Gastrocnemius medialis (tissue), 4 donors: Measurements from ENCODE around the gene CFAP54. TPM values are rescaled to one million over a fixed set of nuclear protein-coding genes. Genes with fewer than 3 reads are reported as not detected.

Source experiments
- ATAC-seq, 2 donors: fragments of 150-250 bp; one replicate each; pipeline ENCODE4 v1.9.1; 2016
- DNase-seq, 2 donors: peaks; one replicate each; pipeline ENCODE4 v3.0.0-alpha.2; 2019
- H3K27ac ChIP-seq, 4 donors: fragments of 200-600 bp; sonication (generic); 1 replicate in 1 of 4; 2 replicates in 3 of 4; pipeline ENCODE4 v1.5.1; 2016 to 2018; ENCODE audit warnings: mild to moderate bottlenecking in 2 of 4, moderate library complexity in 1 of 4
- H3K27me3 ChIP-seq, 3 donors: fragments of 200-600 bp; sonication (generic) in 2 of 3; 1 replicate in 1 of 3; 2 replicates in 2 of 3; pipeline versions ENCODE4 v1.5.1 to v1.6.0; 2016 to 2019; ENCODE audit warnings: mild to moderate bottlenecking in 1 of 3, moderate library complexity in 1 of 3
- H3K36me3 ChIP-seq, 2 donors: fragments of 200-600 bp; sonication (generic) in 1 of 2; one replicate each; pipeline ENCODE4 v1.5.1; 2017 to 2018
- H3K4me1 ChIP-seq, 2 donors: fragments of 200-600 bp; sonication (generic) in 1 of 2; one replicate each; pipeline ENCODE4 v1.5.1; 2016 to 2017; ENCODE audit warnings: mild to moderate bottlenecking in 2 of 2
- H3K4me3 ChIP-seq, 4 donors: fragments of 200-600 bp; sonication (generic) in 3 of 4; 1 replicate in 1 of 4; 2 replicates in 3 of 4; pipeline ENCODE4 v1.5.1; 2016 to 2019; ENCODE audit warnings: mild to moderate bottlenecking in 2 of 4
- H3K9me3 ChIP-seq, 3 donors: fragments of 200-600 bp; sonication (generic) in 2 of 3; 1 replicate in 1 of 3; 2 replicates in 2 of 3; pipeline ENCODE4 v1.5.1; 2016 to 2019
- CTCF ChIP-seq, 5 experiments: fragments of 450-650 bp in 3 of 5; fragments of 200-600 bp in 2 of 5; sonication (generic) in 2 of 5; IDR thresholded peaks in 4 of 5; conservative IDR thresholded peaks in 1 of 5; 1 replicate in 4 of 5; 2 replicates in 1 of 5; pipeline ENCODE4 v1.5.1; 2016 to 2019; ENCODE audit warnings: antibody characterized with exemption in 5 of 5, mild to moderate bottlenecking in 3 of 5, moderate library complexity in 3 of 5
- POLR2A ChIP-seq, 2 donors: fragments of 450-650 bp; IDR thresholded peaks; one replicate each; pipeline ENCODE4 v1.6.1; 2017; ENCODE audit warnings: antibody characterized with exemption in 2 of 2, mild to moderate bottlenecking in 2 of 2, moderate library complexity in 2 of 2
- in situ Hi-C, 4 donors: fragments of 200-750 bp; cut with MboI; loops; one replicate each; pipeline versions ENCODE4 v1.15.0 to v1.8.0; 2017; ENCODE audit warnings: low sequenced_read_pairs in 4 of 4
- intact Hi-C: fragments of 100-400 bp; cut with DNase I; formaldehyde crosslinking; loops from one replicate; pipeline ENCODE4 v1.15.1; 2023; ENCODE audit warnings: low total_unique reads
- total RNA-seq, 4 donors: library from RNA; depleted of rRNA; stranded (reverse); fragments of >200 nt; gene quantifications; one replicate each; pipeline versions ENCODE4 v1.1.0 to v1.2.3, GENCODE V29; 2016

CFAP54 gene
- total RNA-seq, 4 donors from 2014 or later: not detected

DNA sequence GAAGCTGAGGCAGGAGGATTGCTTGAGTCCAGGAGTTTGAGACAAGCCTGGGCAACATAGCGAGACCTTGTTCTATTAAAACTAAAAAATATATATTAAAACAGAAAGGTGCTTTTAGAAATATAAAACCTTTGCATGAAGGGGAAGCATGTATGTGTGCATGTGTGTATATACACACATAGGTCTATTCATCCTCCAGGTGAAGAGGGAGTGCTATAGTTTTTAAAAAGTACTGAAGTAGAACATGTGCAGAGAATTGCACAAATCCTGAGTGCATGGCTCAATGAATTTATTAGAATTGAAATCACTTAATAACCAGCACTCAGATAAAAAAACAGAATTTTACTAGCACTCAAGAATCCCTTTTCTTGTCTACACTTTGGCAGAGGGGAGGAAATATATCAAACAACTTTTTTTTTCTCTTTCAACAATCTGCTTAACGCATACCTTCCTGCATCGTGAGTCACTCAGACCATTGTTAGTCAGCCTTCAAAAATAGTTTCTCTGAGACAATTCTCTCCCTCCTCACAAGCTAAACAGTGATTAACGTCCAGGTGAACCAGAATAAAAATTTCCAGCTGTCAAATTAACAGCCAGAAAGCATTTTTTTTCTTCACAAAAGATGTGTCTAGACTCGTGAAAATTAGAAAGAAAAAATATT is 400.0 kb downstream of the CFAP54 start:
- H3K4me1 ChIP-seq: no peaks in the 10 kb centered on the region
- TF ChIP-seq POLR2A (IDR thresholded peaks at IDR 0.05) (no peak), CTCF (IDR thresholded peaks at IDR 0.05 in 4 of 5, conservative IDR thresholded peaks at IDR 0.05 in 1 of 5) (no peak)
- DNase-seq: no peak
- no peaks in the 10 kb centered on the region for H3K9me3 ChIP-seq
- no peak overlapping the region for H3K4me3 ChIP-seq
- H3K36me3 ChIP-seq: no peaks in the 10 kb centered on the region
- intact Hi-C loops (no loop called here), in situ Hi-C loops (no loop called here)
- ATAC-seq: no peak
- H3K27ac ChIP-seq: no peak overlapping the region
- no peaks in the 10 kb centered on the region for H3K27me3 ChIP-seq

DNA sequence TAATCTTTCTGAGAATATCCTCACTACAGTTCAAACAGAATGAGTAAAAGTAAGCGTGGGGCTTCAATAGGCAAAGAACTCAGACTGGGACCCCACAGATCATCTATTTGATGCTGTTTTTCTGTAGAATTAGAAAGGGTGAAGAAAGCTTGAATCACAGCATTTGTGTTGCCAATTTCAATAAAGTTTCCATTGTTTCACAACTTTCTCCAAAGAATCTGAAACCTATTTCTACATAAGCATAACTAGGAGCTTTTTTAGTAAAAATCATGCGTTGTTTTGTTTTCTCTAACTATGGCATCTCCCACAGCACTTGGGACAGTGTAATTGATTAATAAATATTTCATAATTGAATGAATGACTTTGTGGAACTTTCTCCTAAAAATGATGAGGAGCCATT is 401.0 kb downstream of the CFAP54 start:
- H3K27me3 ChIP-seq: no peaks in the 10 kb centered on the region
- H3K4me1 ChIP-seq: no peaks in the 10 kb centered on the region
- TF ChIP-seq CTCF (IDR thresholded peaks at IDR 0.05 in 4 of 5, conservative IDR thresholded peaks at IDR 0.05 in 1 of 5): no peak
- no peak for TF ChIP-seq POLR2A (IDR thresholded peaks at IDR 0.05)
- no peak overlapping the region for H3K4me3 ChIP-seq
- no peak overlapping the region for H3K27ac ChIP-seq
- ATAC-seq: no peak
- in situ Hi-C loops: no loop called here
- no peaks in the 10 kb centered on the region for H3K36me3 ChIP-seq
- H3K9me3 ChIP-seq: no peaks in the 10 kb centered on the region
- intact Hi-C loops: no loop called here
- no peak for DNase-seq

- no peak for ATAC-seq
- no peak for DNase-seq
- Histone ChIP-seq H3K27ac (no peak overlapping the region), H3K36me3 (no peaks in the 10 kb centered on the region), H3K4me3 (no peak overlapping the region), H3K9me3 (no peaks in the 10 kb centered on the region), H3K27me3 (no peaks in the 10 kb centered on the region), H3K4me1 (no peaks in the 10 kb centered on the region)
- intact Hi-C loops: no loop called here
- TF ChIP-seq CTCF (IDR thresholded peaks at IDR 0.05 in 4 of 5, conservative IDR thresholded peaks at IDR 0.05 in 1 of 5) (no peak), POLR2A (IDR thresholded peaks at IDR 0.05) (no peak)
- in situ Hi-C loops: no loop called here
Observed at GRCh38 chr12:96892104-96892503, 402.7 kb downstream of the CFAP54 start.

DNA sequence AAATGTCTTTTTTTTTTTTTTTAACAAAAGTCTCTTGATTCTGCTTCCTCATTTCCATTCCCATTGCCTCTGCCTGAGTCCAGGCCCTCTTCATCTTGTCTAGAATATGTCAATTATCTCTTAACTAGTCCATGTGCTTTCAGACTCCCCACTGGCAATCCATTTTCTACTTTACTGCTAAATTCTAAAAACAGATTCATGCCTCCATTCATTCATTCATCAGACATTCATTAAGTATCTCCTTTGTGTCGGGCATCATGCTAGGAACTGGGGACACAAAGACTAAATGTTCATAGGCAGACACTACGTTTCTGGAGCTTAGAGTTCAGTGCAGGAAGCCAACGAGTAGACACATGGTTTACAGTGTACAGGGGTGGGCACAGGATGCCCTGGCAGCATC is 408.0 kb downstream of the CFAP54 start:
- no peaks in the 10 kb centered on the region for H3K36me3 ChIP-seq
- H3K9me3 ChIP-seq: no peaks in the 10 kb centered on the region
- in situ Hi-C loops: no loop called here
- no peak overlapping the region for H3K27ac ChIP-seq
- ATAC-seq (no peak), DNase-seq (no peak)
- H3K4me3 ChIP-seq: no peak overlapping the region
- H3K27me3 ChIP-seq: no peaks in the 10 kb centered on the region
- H3K4me1 ChIP-seq: no peaks in the 10 kb centered on the region
- intact Hi-C loops: no loop called here
- TF ChIP-seq POLR2A (IDR thresholded peaks at IDR 0.05): no peak
- TF ChIP-seq CTCF (IDR thresholded peaks at IDR 0.05 in 4 of 5, conservative IDR thresholded peaks at IDR 0.05 in 1 of 5): no peak

GRCh38 chr12:96901175-96901574 is 411.8 kb downstream of the CFAP54 start:
- Histone ChIP-seq H3K9me3 (no peaks in the 10 kb centered on the region), H3K4me3 (no peak overlapping the region), H3K4me1 (peaks cover 0 to 2% of the 10 kb centered on the region in 2 donors), H3K36me3 (no peaks in the 10 kb centered on the region), H3K27me3 (no peaks in the 10 kb centered on the region), H3K27ac (no peak overlapping the region)
- no peak for ATAC-seq
- in situ Hi-C loops (no loop called here), intact Hi-C loops (loop anchor here (10.0 kb wide), 1 partner anchor 496 kb away; the partner anchor contains the start of gene CDK17)
- DNase-seq: no peak
- TF ChIP-seq POLR2A (IDR thresholded peaks at IDR 0.05) (no peak), CTCF (IDR thresholded peaks at IDR 0.05 in 4 of 5, conservative IDR thresholded peaks at IDR 0.05 in 1 of 5) (no peak)
